Left cardiac atrium (tissue), 4 donors: Measurements from ENCODE around the gene SPDYE1. TPM values are rescaled to one million over a fixed set of nuclear protein-coding genes. Genes with fewer than 3 reads are reported as not detected.

ENCODE experiments used
- ATAC-seq, 2 donors: fragments of 200-7000 bp; cut with Tn5 transposase; one replicate each; pipeline ENCODE4 v1.9.1; 2020; ENCODE audit warnings: mild to moderate bottlenecking in 2 of 2, moderate library complexity in 2 of 2
- DNase-seq: peaks from one replicate; pipeline ENCODE4 v3.0.0-alpha.2; 2020
- intact Hi-C, 2 donors: fragments of 100-400 bp; cut with DNase I; formaldehyde crosslinking; loops; one replicate each; pipeline versions ENCODE4 v1.14.1 to v1.15.1; 2022 to 2023
- microRNA-seq, 2 donors: library from miRNA; unstranded; fragments of <30 nt; microRNA quantifications; one replicate each; pipeline ENCODE4 v1.2.0, GENCODE V29; 2020
- total RNA-seq, 2 donors: library from RNA; stranded (reverse); fragmentation: NEBNext Ultra II Directional; extraction: Animal tissue kit (Norgen Biotek cat#: 25700); gene quantifications; one replicate each; pipeline ENCODE4 v1.2.1, GENCODE V29; 2021
- donor health status: DM: no; HTN: yes; CAD: no.
- donor health status: DM: no; HTN: yes; CAD: no; lungs with severe emphysema.
- donor health status: DM: yes; HTN: yes; CAD: no.
- donor health status: Dilated cardiomyopathy.

Gene SPDYE1
- total RNA-seq, 2 donors from 2014 or later: not detected

DNA sequence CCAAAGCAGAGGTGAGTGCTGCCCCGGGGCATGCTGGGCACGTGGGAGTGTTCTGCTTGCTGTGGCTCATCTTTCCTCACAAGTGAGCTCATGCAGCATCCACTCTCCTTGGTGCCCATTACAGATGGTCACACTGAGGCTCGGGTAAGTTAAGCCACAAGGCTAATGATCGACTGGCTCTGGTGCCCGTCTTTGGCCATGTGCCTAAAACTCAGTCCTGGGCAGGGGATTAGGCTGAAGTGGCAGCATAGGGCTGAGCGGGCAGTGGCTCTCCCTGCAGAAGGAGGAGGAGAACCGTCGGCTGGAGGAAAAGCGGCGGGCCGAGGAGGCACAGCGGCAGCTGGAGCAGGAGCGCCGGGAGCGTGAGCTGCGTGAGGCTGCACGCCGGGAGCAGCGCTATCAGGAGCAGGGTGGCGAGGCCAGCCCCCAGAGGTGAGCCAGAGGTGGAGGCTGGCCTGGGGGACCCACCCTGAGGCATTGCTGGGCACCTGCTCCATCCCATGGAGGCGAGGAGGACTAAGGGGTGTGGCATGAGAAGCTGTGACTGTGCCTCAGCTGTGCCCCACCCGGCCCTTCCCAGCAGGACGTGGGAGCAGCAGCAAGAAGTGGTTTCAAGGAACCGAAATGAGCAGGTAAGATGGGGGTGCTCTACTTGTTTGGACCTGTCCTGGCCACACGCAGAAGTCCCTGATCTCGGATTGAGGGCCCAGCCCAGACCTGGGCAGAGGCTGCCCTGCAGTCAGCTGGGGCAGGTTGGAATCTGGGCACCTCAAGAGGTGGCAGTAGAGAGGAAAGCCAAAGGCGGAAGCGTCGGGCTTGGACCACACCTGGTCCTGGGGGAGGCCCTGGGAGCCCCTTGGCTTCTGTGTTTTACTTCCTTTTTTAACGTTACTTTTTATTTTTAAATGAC is 60.4 kb downstream of the SPDYE1 start:
- ATAC-seq: no peak
- DNase-seq: peak; percentile 18
- intact Hi-C loops: no loop called here

DNA sequence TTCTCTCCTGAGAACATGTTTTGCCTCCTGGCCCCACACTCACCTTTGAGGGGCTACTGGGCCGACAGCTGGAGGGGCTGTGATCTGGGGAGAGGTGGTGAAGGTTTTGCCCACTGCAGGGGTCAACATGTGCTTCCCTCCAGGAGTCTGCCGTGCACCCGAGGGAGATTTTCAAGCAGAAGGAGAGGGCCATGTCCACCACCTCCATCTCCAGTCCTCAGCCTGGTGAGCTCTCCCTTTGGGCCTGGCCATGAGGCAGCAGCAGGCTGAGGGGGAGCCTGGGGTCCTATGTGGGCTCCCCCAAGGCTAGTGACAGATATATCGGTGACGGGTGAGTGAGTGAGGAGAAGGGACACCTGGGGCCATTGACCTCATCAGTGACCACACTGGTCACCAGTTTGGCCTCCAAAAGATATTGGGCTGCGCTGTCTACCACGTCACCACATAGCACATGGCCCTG is 61.1 kb downstream of the SPDYE1 start:
- intact Hi-C loops: no loop called here
- DNase-seq (peak; percentile 9), ATAC-seq (no peak)

DNA sequence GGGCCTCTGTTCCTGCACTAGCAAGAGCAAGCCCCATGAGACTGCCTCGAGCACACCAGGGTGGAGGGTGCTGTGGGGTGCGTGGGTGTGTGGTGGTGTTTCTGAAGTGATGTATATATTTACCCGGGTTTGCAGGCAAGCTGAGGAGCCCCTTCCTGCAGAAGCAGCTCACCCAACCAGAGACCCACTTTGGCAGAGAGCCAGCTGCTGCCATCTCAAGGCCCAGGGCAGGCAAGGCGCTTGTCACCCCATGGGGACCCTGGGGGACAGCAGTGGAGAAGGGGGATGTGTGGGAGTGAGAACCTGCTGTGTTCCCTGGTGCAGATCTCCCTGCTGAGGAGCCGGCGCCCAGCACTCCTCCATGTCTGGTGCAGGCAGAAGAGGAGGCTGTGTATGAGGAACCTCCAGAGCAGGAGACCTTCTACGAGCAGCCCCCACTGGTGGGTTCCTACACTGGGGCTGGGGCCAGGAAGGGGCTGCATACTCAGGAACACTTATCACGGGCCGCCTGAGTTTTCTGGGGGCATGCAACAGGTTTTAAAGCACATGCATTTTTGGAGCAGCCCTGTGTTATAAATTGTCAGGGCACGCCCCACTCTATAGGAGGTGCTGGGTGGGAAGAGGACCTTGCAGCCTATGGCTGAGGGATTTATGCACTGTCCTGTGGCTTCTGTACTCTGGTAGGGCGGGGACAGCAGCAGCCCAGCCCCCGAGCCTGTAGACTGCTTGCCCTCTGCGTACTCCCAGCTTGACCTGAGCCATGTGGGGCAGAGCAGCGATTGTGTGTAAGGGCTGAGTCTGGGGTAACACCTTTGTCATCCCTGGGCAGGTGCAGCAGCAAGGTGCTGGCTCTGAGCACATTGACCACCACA is 61.8 kb downstream of the SPDYE1 start:
- intact Hi-C loops: no loop called here
- ATAC-seq: no peak
- DNase-seq: peak; percentile 35

Small RNA genes within 50 kb of the gene (microRNA-seq; reads per million reads assigned to microRNA genes)
- gene MIR6837: 0.20 to 0.27 reads per million in 2 donors

Other genes with a start within 250 kb of the SPDYE1 start
- gene BLVRA, start 239.2 kb upstream of the SPDYE1 start, total RNA-seq: 10 to 100 TPM; 47.2 to 51.9 TPM
- 100 to 1,000 TPM; 125 to 139 TPM for gene MRPS24, start 128.4 kb upstream of the SPDYE1 start, total RNA-seq
- 10 to 100 TPM; 27.8 to 37.4 TPM for gene URGCP, start 91.3 kb upstream of the SPDYE1 start, total RNA-seq
- gene UBE2D4, start 71.5 kb upstream of the SPDYE1 start, total RNA-seq: 10 to 100 TPM; 38.8 to 40.7 TPM
- 10 to 100 TPM; 42.1 to 48.7 TPM for gene DBNL, start 46.8 kb downstream of the SPDYE1 start, total RNA-seq
- 1,000 to 10,000 TPM in 1 of 2 donors, 100 to 1,000 TPM in 1; 799 to 1,159 TPM for gene PGAM2, start 67.7 kb downstream of the SPDYE1 start, total RNA-seq
- gene POLM, start 84.6 kb downstream of the SPDYE1 start, total RNA-seq: 10 to 100 TPM; 20.0 to 22.1 TPM
- 100 to 1,000 TPM in 1 of 2 donors, 10 to 100 TPM in 1; 65.0 to 117 TPM for gene AEBP1, start 106.4 kb downstream of the SPDYE1 start, total RNA-seq
- 10 to 100 TPM; 95.8 to 98.9 TPM for gene POLD2, start 125.7 kb downstream of the SPDYE1 start, total RNA-seq
- gene MYL7, start 143.4 kb downstream of the SPDYE1 start, total RNA-seq: over 10,000 TPM; 20,486 to 20,690 TPM
- 1 to 10 TPM; 3.1 to 5.6 TPM for gene GCK, start 191.5 kb downstream of the SPDYE1 start, total RNA-seq
- gene YKT6, start 203.1 kb downstream of the SPDYE1 start, total RNA-seq: 10 to 100 TPM; 51.5 to 62.1 TPM